ENCODE measurements around the gene UBQLN3. TPM values are rescaled to one million over a fixed set of nuclear protein-coding genes. Genes with fewer than 3 reads are reported as not detected.
A peak's percentile ranks its signal among the peaks of the same experiment; 100 is the strongest.

Gene UBQLN3
- polyA plus RNA-seq (2012; ENCODE audit: missing spikeins): not detected

DNA sequence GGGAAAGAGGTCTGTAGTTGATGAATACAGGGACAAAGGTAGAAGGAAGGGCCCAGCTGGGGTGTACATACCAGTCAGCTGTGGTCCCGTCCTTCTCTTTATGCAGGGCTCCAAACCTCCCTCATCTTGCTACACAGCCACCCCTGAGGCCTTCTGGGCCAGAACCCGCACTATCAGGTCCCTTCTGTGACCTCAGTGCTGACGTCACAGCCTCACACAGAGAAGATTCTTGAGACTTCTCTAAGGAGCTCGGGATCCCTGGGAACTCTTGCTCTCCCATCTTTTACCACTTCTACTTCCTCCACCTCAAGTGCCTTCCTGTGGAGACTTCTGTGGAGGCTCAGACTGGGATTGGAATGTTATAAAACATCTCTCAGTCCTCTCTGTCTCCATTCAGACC, at the start of gene UBQLN3:
UBQLN3 (minus strand) TSS at position 155 of the 400 bp plus-strand sequence. CDS start 399 bp downstream, outside the sequence.
- TF ChIP-seq TAF1 (IDR thresholded peaks at IDR 0.05; ENCODE audit: borderline replicate concordance, low read depth, low read length): no peak
- no peak for DNase-seq (ENCODE audit: insufficient read length)
- FAIRE-seq: no peak

DNA sequence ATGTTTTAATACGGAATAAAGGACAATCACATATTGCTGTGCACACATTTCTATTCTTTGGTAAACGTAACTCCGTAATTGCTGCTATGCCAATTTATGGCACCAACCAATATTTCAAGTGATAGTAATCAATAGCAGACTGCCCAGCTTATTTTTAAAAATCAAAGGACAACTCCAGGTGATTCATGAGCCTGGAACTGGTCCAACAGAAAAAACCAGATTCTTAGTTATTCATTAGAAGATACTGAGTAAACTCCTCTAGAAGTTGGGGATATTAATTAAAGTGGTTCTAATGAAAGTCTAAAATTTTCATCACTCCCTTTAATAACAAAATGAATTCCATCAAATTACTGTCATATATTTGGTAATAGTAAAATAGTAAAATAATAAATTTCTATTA, 48.0 kb upstream of the UBQLN3 start:
- no peak for DNase-seq (ENCODE audit: insufficient read length)
- no peak for FAIRE-seq
- TF ChIP-seq POLR2AphosphoS5 (IDR thresholded peaks at IDR 0.05; ENCODE audit: low read depth, low read length) (no peak), POLR2A (IDR thresholded peaks at IDR 0.05; ENCODE audit: low read depth, low read length) (no peak), TAF1 (IDR thresholded peaks at IDR 0.05; ENCODE audit: borderline replicate concordance, low read depth, low read length) (no peak)

DNA sequence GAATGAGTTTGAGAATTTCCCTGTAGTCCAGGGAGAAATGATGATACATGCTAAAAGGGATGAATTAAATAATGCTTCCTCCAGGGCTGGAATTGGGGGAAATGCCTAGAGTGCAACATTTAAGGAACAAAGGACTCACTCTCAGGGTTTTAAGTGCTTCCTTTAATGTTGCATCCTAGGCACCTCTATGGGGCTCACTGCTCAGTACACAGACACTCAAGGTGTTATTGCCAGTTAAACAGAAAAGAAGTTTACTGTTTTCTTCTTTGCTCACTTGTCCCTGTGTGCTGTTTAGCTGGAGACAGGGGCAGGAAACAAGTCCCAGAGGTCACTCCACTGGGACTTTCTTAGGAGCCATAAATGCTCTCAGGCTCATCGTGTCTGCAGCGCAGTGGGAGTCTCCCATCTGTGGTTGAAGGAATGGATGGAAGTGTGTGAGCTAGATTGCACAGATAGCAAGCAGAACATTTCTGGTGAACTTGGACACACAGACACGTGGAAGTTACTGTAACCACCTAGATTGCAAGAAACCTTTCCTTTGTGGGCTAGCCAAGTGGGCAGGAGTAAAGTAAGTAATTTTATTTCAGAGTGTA, 46.9 kb upstream of the UBQLN3 start:
- FAIRE-seq (no peak), DNase-seq (ENCODE audit: insufficient read length) (no peak)
- TF ChIP-seq TAF1 (IDR thresholded peaks at IDR 0.05; ENCODE audit: borderline replicate concordance, low read depth, low read length) (no peak), POLR2AphosphoS5 (IDR thresholded peaks at IDR 0.05; ENCODE audit: low read depth, low read length) (no peak), POLR2A (IDR thresholded peaks at IDR 0.05; ENCODE audit: low read depth, low read length) (no peak)

DNA sequence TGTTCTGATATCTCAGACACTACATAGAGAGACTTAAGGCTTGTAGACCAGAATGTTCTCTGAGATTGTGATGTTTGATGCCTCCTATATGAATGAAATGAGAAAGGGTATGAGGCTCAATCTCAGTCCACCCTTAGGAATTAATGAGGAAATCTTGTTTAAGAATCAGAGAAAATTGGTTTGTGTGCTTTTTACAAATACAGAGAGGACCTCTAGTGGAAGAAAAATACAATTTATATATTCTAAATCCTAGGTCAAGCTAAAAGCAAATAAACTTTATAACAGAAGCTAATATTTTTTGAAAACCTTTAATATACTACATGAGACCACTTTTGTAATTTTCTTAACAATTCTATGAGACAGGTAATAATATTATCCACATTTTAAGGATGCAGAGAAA, 43.6 kb upstream of the UBQLN3 start:
- no peak for FAIRE-seq
- TF ChIP-seq TAF1 (IDR thresholded peaks at IDR 0.05; ENCODE audit: borderline replicate concordance, low read depth, low read length) (no peak), POLR2AphosphoS5 (IDR thresholded peaks at IDR 0.05; ENCODE audit: low read depth, low read length) (no peak), POLR2A (IDR thresholded peaks at IDR 0.05; ENCODE audit: low read depth, low read length) (no peak)

DNA sequence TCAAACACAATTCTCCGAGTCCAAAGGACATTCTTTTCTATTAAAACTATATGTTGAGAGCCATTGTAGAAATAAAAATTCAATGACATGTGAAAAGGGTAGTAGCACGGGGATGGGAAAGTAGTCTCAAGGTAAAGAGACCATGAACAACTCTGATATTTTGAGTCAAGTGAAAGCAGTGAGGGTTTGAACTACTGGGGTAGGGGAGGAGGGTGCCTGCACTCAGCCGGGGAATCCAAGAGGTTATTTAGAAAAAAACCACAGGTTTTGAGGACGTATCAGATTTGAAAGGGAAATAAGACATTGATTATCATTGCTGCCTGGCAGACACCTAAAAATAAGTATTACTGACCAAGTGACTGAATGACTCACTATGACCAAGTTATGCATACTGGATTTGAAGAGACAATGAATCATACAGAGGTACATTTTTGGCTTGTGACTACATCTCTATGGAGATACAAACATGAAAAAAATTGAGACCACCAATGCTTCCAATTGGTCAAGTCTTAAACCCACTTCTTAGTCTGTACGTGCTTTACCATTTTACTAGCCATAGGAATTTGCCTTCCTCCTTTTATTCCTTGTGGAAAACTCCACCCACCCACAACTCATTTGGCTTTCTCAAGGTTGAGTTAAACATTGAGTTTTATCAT, 40.8 kb upstream of the UBQLN3 start:
- DNase-seq (ENCODE audit: insufficient read length): no peak
- TF ChIP-seq POLR2A (IDR thresholded peaks at IDR 0.05; ENCODE audit: low read depth, low read length) (no peak), TAF1 (IDR thresholded peaks at IDR 0.05; ENCODE audit: borderline replicate concordance, low read depth, low read length) (no peak), POLR2AphosphoS5 (IDR thresholded peaks at IDR 0.05; ENCODE audit: low read depth, low read length) (no peak)
- peak; percentile 74 for FAIRE-seq

More for the DNA sequence above, 43.6 kb upstream of the UBQLN3 start:
- DNase-seq (ENCODE audit: insufficient read length): no peak

DNA sequence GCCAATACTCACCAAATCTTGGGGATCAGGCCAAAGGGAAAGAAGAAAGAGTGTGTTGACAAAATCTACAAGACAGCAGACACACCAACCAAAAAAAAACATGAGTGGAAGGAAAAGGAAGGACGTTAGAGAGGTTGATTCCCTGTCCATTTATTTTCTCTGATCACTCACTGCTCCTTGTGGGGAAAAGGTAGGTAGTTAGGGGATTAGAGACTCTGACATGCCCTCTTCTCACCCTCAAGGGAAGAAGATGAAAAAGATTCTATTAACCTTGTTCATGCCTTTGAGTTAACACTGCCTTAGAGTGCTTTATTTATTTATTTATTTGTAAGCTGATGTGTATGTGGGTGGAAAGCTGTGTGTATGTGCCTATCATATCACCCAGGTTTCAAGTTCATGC, 38.7 kb upstream of the UBQLN3 start, which contains the start of gene OR52H1:
OR52H1 (minus strand) TSS at position 101 of the 400 bp plus-strand sequence. CDS start 3,035 bp downstream, outside the sequence.
- TF ChIP-seq POLR2A (IDR thresholded peaks at IDR 0.05; ENCODE audit: low read depth, low read length) (no peak), TAF1 (IDR thresholded peaks at IDR 0.05; ENCODE audit: borderline replicate concordance, low read depth, low read length) (no peak), POLR2AphosphoS5 (IDR thresholded peaks at IDR 0.05; ENCODE audit: low read depth, low read length) (no peak)
- FAIRE-seq (no peak), DNase-seq (ENCODE audit: insufficient read length) (no peak)

DNA sequence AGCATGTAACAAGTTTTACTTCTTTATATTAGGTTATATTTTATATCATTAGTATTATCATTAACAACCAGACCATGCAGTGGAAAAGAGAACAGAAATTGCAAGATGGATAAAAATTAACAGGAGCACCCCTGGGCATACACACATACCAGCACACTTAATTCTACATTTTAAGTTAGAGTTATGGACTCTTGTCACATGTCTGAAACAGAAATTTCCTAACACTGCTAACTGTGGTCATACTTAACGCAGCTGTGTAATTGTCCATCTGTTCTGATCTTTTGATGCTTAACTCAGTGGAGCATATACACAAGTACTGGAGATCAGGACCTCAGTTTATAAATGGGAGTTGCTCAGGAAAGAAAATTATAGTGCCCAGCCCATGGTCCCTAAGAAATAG, 38.2 kb upstream of the UBQLN3 start:
- DNase-seq (ENCODE audit: insufficient read length) (no peak), FAIRE-seq (no peak)
- no peak for TF ChIP-seq POLR2AphosphoS5 (IDR thresholded peaks at IDR 0.05; ENCODE audit: low read depth, low read length)
- no peak for TF ChIP-seq TAF1 (IDR thresholded peaks at IDR 0.05; ENCODE audit: borderline replicate concordance, low read depth, low read length)
- no peak for TF ChIP-seq POLR2A (IDR thresholded peaks at IDR 0.05; ENCODE audit: low read depth, low read length)

DNA sequence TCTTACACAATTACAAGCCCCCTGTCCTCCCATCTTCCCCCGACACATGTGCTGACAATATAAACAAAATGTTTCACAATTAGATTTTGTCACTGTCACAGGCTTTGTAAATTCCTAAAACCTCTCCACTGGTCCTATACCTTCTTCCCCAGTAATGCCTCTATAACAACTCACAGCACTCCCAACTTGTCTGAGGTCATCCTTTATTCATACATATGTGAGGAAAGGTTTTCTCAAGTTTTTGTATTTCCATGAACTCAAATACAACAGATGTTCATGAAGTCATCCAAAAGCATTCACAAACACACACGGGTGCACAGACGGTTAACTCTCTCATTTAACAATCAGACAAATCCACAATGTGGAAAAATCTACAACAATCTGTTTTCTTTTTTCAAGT, 36.7 kb upstream of the UBQLN3 start:
- no peak for FAIRE-seq
- no peak for DNase-seq (ENCODE audit: insufficient read length)
- TF ChIP-seq POLR2AphosphoS5 (IDR thresholded peaks at IDR 0.05; ENCODE audit: low read depth, low read length) (no peak), TAF1 (IDR thresholded peaks at IDR 0.05; ENCODE audit: borderline replicate concordance, low read depth, low read length) (no peak), POLR2A (IDR thresholded peaks at IDR 0.05; ENCODE audit: low read depth, low read length) (no peak)

DNA sequence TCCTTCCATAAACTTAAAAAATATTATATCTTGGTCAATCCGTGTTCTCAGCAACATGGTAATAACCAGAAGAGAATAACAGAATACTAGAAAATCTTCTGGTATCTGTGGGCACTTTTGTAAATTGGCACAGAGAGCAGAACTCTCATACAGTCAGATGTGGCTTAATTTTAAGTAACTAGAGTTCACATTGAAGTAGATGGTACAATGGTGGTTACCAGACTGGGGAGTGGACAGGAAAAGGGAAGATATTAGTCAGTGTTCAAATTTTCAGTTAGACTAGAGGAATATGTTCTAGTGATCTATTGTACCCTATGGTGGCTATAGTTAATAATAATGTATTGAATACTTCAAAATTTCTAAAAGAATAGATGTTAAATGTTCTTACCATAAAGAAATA, 31.7 kb upstream of the UBQLN3 start:
- TF ChIP-seq POLR2A (IDR thresholded peaks at IDR 0.05; ENCODE audit: low read depth, low read length) (no peak), POLR2AphosphoS5 (IDR thresholded peaks at IDR 0.05; ENCODE audit: low read depth, low read length) (no peak), TAF1 (IDR thresholded peaks at IDR 0.05; ENCODE audit: borderline replicate concordance, low read depth, low read length) (no peak)
- FAIRE-seq (no peak), DNase-seq (ENCODE audit: insufficient read length) (no peak)

DNA sequence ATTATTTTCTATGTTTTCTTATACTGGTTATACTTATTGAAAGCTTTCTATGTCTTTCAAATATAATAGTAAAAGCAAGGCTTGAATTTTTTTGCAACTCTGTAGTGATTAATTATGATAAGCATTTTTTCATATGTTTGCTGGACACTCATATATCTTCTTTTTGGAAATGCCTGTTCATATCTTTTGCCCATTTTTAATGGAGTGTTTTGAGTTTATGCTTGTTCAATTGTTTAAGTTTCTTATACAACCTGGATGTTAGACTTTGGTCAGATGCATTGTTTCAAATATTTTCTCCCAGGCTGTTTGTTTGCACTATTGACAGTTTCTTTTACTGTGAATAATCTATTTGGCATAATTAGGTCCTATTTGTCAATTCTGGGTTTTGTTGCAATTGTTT, 26.7 kb upstream of the UBQLN3 start:
- DNase-seq (ENCODE audit: insufficient read length) (no peak), FAIRE-seq (no peak)
- TF ChIP-seq TAF1 (IDR thresholded peaks at IDR 0.05; ENCODE audit: borderline replicate concordance, low read depth, low read length) (no peak), POLR2A (IDR thresholded peaks at IDR 0.05; ENCODE audit: low read depth, low read length) (no peak), POLR2AphosphoS5 (IDR thresholded peaks at IDR 0.05; ENCODE audit: low read depth, low read length) (no peak)

DNA sequence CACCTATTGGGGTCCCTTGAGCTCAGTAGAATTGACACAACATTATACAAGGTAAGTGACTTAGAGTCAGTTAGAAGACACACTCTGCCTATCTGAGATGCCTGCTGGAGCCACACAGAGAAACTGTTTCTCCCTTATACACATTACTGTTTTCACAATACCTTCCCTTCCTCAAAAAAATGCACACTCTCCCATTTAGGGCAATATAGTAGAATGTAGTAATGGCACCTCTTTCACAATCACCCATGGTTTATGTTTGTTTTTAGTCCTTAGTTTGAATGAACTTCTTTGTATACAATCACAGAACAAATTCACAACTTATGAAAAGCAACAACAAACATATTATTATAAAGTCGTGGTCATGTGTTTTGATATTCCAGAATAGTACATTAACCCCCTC, 24.3 kb upstream of the UBQLN3 start:
- FAIRE-seq (no peak), DNase-seq (ENCODE audit: insufficient read length) (no peak)
- TF ChIP-seq POLR2AphosphoS5 (IDR thresholded peaks at IDR 0.05; ENCODE audit: low read depth, low read length) (no peak), TAF1 (IDR thresholded peaks at IDR 0.05; ENCODE audit: borderline replicate concordance, low read depth, low read length) (no peak), POLR2A (IDR thresholded peaks at IDR 0.05; ENCODE audit: low read depth, low read length) (no peak)

Measured in GM12892 (cell line).